HepG2 (cell line): ENCODE results near the gene SIN3A. TPM values are rescaled to one million over a fixed set of nuclear protein-coding genes. Genes with fewer than 3 reads are reported as not detected.
A peak's percentile ranks its signal among the peaks of the same experiment; 100 is the strongest.

Source experiments
- ATAC-seq: fragments of 200-7000 bp; cut with Tn5 transposase; 3 replicates; pipeline ENCODE4 v1.9.1; 2020; ENCODE audit warnings: mild to moderate bottlenecking, moderate library complexity
- BruUV-seq: library from RNA; stranded (reverse); fragments of 400-500 nt; replicated peaks from 2 replicates; lab custom pipeline; 2021; lab: Mats Ljungman, UMichigan
- CTCF ChIA-PET: fragments of 300-600 bp; formaldehyde crosslinking; extraction: SDS; loops from one replicate; lab custom pipeline; 2021; ENCODE audit warnings: low total read pairs, inconsistent platforms, low intra/inter-chr PET ratio; lab: Yijun Ruan, JAX
- POLR2A ChIA-PET: fragments of 350-600 bp; sonication (Branson Sonifier 250); formaldehyde crosslinking; loops from one replicate; lab custom pipeline; 2020; ENCODE audit warnings: antibody characterized with exemption, inconsistent platforms; lab: Yijun Ruan, JAX
- DNase-seq: peaks from one replicate; pipeline ENCODE4 v3.0.0-alpha.2; 2015; ENCODE audit warnings: low spot score
- FAIRE-seq: peaks from 3 replicates; lab custom pipeline; 2011; peaks lifted over from hg19 to GRCh38; lab: Jason Lieb, UNC
- H2AFZ ChIP-seq: one replicate; pipeline ENCODE4 v1.6.1; 2011; ENCODE audit warnings: low read length, inconsistent platforms
- H3K27ac ChIP-seq: fragments of 300-600 bp; 3 replicates; pipeline ENCODE4 v1.8.0; 2011; ENCODE audit warnings: mixed run types, mild to moderate bottlenecking, mixed read lengths, low read length, inconsistent platforms; ENCODE audit not compliant: insufficient read depth; ENCODE audit errors: extremely low read length
- H3K27me3 ChIP-seq, 2 experiments: fragments of 200-600 bp in 1 of 2; 2 replicates in 1 of 2; 3 replicates in 1 of 2; pipeline versions ENCODE4 v1.6.0 to v1.8.0; 2011; ENCODE audit warnings: low read length in 2 of 2, mild to moderate bottlenecking in 2 of 2, moderate library complexity in 2 of 2, inconsistent platforms in 1 of 2; ENCODE audit not compliant: insufficient read depth in 2 of 2, control insufficient read depth in 1 of 2
- H3K36me3 ChIP-seq, 2 experiments: fragments of 200-600 bp in 1 of 2; replicated peaks in 1 of 2; 2 replicates in 1 of 2; 3 replicates in 1 of 2; pipeline versions ENCODE4 v1.5.1 to v1.8.0; 2011; ENCODE audit warnings: low read length in 2 of 2, inconsistent platforms in 1 of 2; ENCODE audit not compliant: insufficient read depth in 2 of 2, control insufficient read depth in 1 of 2
- H3K4me1 ChIP-seq: 2 replicates; pipeline ENCODE4 v1.5.1; 2012; ENCODE audit warnings: low read length, inconsistent platforms; ENCODE audit not compliant: insufficient read depth
- H3K4me2 ChIP-seq: 2 replicates; pipeline ENCODE4 v1.6.0; 2011; ENCODE audit warnings: low read depth, low read length, inconsistent platforms
- H3K4me3 ChIP-seq, 3 experiments: fragments of 200-600 bp in 1 of 3; sonication (generic), shearing (Covaris generic) in 1 of 3; replicated peaks in 1 of 3; 2 replicates each; pipeline ENCODE4 v1.5.1; 2011 to 2016; ENCODE audit warnings: low read length in 3 of 3, inconsistent platforms in 2 of 3, low read depth in 2 of 3, mild to moderate bottlenecking in 2 of 3, control low read depth in 1 of 3, mixed read lengths in 1 of 3; ENCODE audit not compliant: insufficient read depth in 1 of 3
- H3K79me2 ChIP-seq: one replicate; pipeline ENCODE4 v1.6.1; 2011; ENCODE audit warnings: low read length, inconsistent platforms; ENCODE audit not compliant: insufficient read depth
- H3K9ac ChIP-seq: 2 replicates; pipeline ENCODE4 v1.6.0; 2011; ENCODE audit warnings: mild to moderate bottlenecking, low read depth, low read length, inconsistent platforms; ENCODE audit not compliant: insufficient read depth
- H3K9me3 ChIP-seq: 2 replicates; pipeline ENCODE4 v1.5.1; 2012; ENCODE audit warnings: mild to moderate bottlenecking, low read length
- H4K20me1 ChIP-seq: 2 replicates; pipeline ENCODE4 v1.6.0; 2011; ENCODE audit warnings: inconsistent platforms, mild to moderate bottlenecking, low read length, moderate library complexity; ENCODE audit not compliant: insufficient read depth
- AGO2 ChIP-seq: fragments of 200-400 bp; formaldehyde crosslinking; optimal IDR thresholded peaks from 2 replicates; pipeline ENCODE3; 2017; ENCODE audit warnings: mild to moderate bottlenecking, low read depth, low read length, moderate library complexity
- IRX3 ChIP-seq: sonication (generic); formaldehyde crosslinking; IDR thresholded peaks from 2 replicates; pipeline ENCODE4 v1.8.1; 2023; ENCODE audit warnings: mild to moderate bottlenecking, low read depth, missing genetic modification reagents, borderline replicate concordance
- RBFOX2 ChIP-seq: fragments of 200-400 bp; formaldehyde crosslinking; IDR thresholded peaks from 2 replicates; pipeline ENCODE4 v1.6.1; 2017; ENCODE audit warnings: low read depth, mild to moderate bottlenecking, low read length
- RFX1 ChIP-seq: fragments of 450-650 bp; IDR thresholded peaks from 2 replicates; pipeline ENCODE4 v1.6.1; 2017
- STAG1 ChIP-seq: sonication (generic); formaldehyde crosslinking; IDR thresholded peaks from 2 replicates; pipeline ENCODE4 v1.4.0; 2020; ENCODE audit warnings: missing genetic modification reagents
- WGBS: methylation state at CpG from one replicate; pipeline ENCODE4 v1.1.6; 2017; ENCODE audit warnings: low lambda C conversion rate; 5-methylcytosine and 5-hydroxymethylcytosine counted together
- in situ Hi-C: cut with HindIII; loops from 2 replicates; pipeline ENCODE4 v1.10.0; 2017; ENCODE audit warnings: low pct_unique_long_range_greater_than_20kb; ENCODE audit not compliant: extremely low pct_ligation_motif_present
- intact Hi-C: fragments of 100-400 bp; cut with micrococcal nuclease; formaldehyde crosslinking; loops from one replicate; pipeline ENCODE4 v1.10.0; 2022; ENCODE audit not compliant: unreplicated experiment
- polyA plus RNA-seq, 8 experiments: library from polyadenylated mRNA; depleted of rRNA in 3 of 8; stranded (reverse) in 7 of 8; unstranded in 1 of 8; fragments of >200 nt; fragmentation: Illumina TruSeq in 4 of 8; extraction: Trizol in 4 of 8; gene quantifications; 2 replicates each; pipeline versions ENCODE4 v1.2.1 to v1.2.3, GENCODE V29; 2011 to 2016; ENCODE audit warnings: low read depth in 4 of 8, missing spikeins in 1 of 8, mixed read lengths in 1 of 8; ENCODE audit not compliant: insufficient read depth in 1 of 8
- total RNA-seq, 5 experiments: library from RNA; depleted of rRNA; stranded (reverse); fragments of >200 nt; fragmentation: Illumina TruSeq; extraction: Trizol; gene quantifications; 2 replicates each; pipeline ENCODE4 v1.2.3, GENCODE V29; 2016; ENCODE audit warnings: low read depth in 1 of 5
- TF ChIP-seq, protein P1 (sequence below): sonication (generic); formaldehyde crosslinking; IDR thresholded peaks from 2 replicates; pipeline ENCODE4 v1.4.0; 2020; ENCODE audit warnings: mild to moderate bottlenecking, missing genetic modification reagents
- TF ChIP-seq, protein P2 (sequence below): sonication (generic); formaldehyde crosslinking; IDR thresholded peaks from 2 replicates; pipeline ENCODE4 v1.4.0; 2020; ENCODE audit warnings: missing genetic modification reagents
- TF ChIP-seq, protein P3 (sequence below): sonication (generic); formaldehyde crosslinking; IDR thresholded peaks from 2 replicates; pipeline ENCODE4 v1.9.0; 2022; ENCODE audit warnings: missing genetic modification reagents, mild to moderate bottlenecking, borderline replicate concordance

SIN3A gene
- total and polyA plus RNA-seq, 2 of the 13 experiments (the other 11 are each of a cell fraction or from before 2014, with no cell fraction given), result 16.1 to 28.1 TPM

DNA sequence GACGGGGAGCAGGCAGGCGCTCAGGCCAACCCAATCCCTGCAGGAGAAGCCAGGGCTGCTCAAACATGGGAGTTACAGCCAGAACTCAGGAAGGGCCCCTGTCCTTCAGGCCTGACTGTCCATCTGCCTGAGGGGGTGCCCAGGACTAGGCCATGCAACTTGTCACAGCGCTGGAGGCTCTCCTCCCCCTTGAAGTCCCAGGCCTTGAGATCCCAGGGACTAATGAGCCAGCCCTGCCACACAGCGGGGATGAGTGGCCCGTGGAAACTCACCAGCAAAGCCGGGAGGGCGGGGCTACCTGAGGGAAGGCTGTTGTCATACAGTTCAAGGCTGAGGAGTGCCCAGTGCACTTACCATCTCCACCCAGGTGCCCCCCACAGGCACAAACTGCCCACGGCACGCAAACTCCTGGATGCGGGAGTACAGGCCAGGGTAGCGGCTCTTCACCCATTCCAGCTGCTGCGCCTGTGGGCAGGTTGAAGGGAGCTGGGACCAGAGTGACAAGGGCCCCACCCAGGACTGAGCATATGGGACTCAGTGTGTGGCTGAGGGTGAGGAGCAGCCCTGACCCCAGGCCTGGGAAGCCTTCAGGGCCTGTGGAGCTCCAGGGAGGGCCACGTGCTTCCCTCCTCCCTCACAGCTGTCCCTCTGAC, 89.4 kb downstream of the SIN3A start:
- ChIA-PET CTCF (no interaction called here), POLR2A (interaction anchor here (2.2 kb wide), 1 partner anchor 8 kb away, joined by 7 read pairs; no protein-coding TSS in a partner anchor)
- no peak overlapping the region for H3K9ac ChIP-seq
- no TSS peak for BruUV-seq
- H3K4me2 ChIP-seq, result no peak overlapping the region
- no peak for FAIRE-seq
- peak; percentile 11 for ATAC-seq
- DNase-seq, result no peak
- in situ Hi-C loops (loop anchor here (10.0 kb wide), 1 partner anchor 283 kb away; the partner anchor contains the start of genes IMP3 and SNX33), intact Hi-C loops (loop anchor here (10.0 kb wide), 1 partner anchor 323 kb away; no protein-coding TSS in a partner anchor)
- H3K27me3 ChIP-seq, result no peaks in the 10 kb centered on the region
- H3K27ac ChIP-seq, result no peak overlapping the region
- H3K9me3 ChIP-seq, result no peaks in the 10 kb centered on the region
- H4K20me1 ChIP-seq, result no peaks in the 10 kb centered on the region
- H3K4me1 ChIP-seq, result peaks cover 6% of the 10 kb centered on the region
- TF ChIP-seq RBFOX2 (0 out of 2 replicates have a peak, but pooled peaks have one; percentile 28), RFX1 (no peak), STAG1 (CRISPR knock-in tag) (no peak), IRX3 (no peak), AGO2 (peak; percentile 55)
- TF ChIP-seq, protein P1, sequence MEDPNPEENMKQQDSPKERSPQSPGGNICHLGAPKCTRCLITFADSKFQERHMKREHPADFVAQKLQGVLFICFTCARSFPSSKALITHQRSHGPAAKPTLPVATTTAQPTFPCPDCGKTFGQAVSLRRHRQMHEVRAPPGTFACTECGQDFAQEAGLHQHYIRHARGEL (CRISPR knock-in tag), result no peak
- TF ChIP-seq, protein P2, sequence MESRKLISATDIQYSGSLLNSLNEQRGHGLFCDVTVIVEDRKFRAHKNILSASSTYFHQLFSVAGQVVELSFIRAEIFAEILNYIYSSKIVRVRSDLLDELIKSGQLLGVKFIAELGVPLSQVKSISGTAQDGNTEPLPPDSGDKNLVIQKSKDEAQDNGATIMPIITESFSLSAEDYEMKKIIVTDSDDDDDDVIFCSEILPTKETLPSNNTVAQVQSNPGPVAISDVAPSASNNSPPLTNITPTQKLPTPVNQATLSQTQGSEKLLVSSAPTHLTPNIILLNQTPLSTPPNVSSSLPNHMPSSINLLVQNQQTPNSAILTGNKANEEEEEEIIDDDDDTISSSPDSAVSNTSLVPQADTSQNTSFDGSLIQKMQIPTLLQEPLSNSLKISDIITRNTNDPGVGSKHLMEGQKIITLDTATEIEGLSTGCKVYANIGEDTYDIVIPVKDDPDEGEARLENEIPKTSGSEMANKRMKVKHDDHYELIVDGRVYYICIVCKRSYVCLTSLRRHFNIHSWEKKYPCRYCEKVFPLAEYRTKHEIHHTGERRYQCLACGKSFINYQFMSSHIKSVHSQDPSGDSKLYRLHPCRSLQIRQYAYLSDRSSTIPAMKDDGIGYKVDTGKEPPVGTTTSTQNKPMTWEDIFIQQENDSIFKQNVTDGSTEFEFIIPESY (CRISPR knock-in tag), result peak; percentile 55; the same call in 1 of the 2 replicates
- TF ChIP-seq, protein P3, sequence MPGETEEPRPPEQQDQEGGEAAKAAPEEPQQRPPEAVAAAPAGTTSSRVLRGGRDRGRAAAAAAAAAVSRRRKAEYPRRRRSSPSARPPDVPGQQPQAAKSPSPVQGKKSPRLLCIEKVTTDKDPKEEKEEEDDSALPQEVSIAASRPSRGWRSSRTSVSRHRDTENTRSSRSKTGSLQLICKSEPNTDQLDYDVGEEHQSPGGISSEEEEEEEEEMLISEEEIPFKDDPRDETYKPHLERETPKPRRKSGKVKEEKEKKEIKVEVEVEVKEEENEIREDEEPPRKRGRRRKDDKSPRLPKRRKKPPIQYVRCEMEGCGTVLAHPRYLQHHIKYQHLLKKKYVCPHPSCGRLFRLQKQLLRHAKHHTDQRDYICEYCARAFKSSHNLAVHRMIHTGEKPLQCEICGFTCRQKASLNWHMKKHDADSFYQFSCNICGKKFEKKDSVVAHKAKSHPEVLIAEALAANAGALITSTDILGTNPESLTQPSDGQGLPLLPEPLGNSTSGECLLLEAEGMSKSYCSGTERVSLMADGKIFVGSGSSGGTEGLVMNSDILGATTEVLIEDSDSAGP (CRISPR knock-in tag), result 0 out of 2 replicates have a peak, but pooled peaks have one; percentile 19
- WGBS, result 100% methylated on average over 1 of the region's 13 CpGs
- no peaks in the 10 kb centered on the region for H3K79me2 ChIP-seq
- no peak overlapping the region for H3K4me3 ChIP-seq
- H3K36me3 ChIP-seq, result peaks cover 18 to 48% of the 10 kb centered on the region in 2 experiments
- H2AFZ ChIP-seq, result no peak overlapping the region
